ENCODE data around the gene NEK3.
"Not testable (repeated sequence)": the region's sequence is repeated elsewhere in the genome, so short reads cannot be mapped to it uniquely, and the experiment has no call there.

Gene NEK3

GRCh38 chr13:52173373-52173772 lies 14.0 kb upstream of the NEK3 start:
- ChIA-PET CTCF (interaction anchor here (0.8 to 6.3 kb wide), 4 partner anchors 8 to 277 kb away, joined by 3 to 33 read pairs (median 6); partner anchors contain the start of genes NEK3 and VPS36), POLR2A (no interaction called here)
- no peak for TF ChIP-seq CTCF (IDR thresholded peaks at IDR 0.05; ENCODE audit: control extremely low read depth, extremely low read depth, low read depth, missing control alignments)
- DNase-seq (ENCODE audit: extremely low spot score), result no peak

- DNase-seq (ENCODE audit: extremely low spot score); POLR2A ChIA-PET: not testable (repeated sequence)
- CTCF ChIA-PET, result interaction anchor here (1.1 to 6.3 kb wide), 3 partner anchors 12 to 170 kb away, joined by 3 to 33 read pairs (median 3); partner anchors contain the start of gene NEK3
Observed at GRCh38 chr13:52171686-52172085, 12.3 kb upstream of the NEK3 start.

DNA sequence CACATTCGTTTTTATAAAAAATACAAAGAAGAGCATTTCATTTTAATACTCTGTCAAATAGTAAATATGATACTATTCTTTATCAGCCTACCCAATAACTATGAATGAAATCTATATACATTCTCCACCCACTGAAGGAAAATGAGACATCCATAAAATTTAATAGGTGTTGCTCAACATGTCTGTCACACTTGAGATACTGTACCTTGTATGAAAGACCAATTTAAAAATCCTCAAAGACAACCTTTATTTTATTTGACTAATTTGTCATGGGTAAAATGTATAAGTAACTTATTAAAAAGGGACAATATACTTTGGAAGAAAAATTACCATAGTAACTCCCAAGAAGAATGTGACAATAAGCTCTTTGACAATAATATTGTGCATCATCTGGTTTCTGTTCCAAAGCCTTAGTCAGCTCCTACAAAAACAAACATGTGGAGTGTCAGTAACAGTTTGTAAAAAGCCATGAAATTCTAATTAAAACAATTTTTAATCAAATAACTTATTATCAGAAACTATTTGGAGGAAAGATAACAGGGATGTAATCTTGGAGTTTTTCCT lies 11.5 kb upstream of the NEK3 start:
- DNase-seq (ENCODE audit: extremely low spot score); POLR2A ChIA-PET: not testable (repeated sequence)
- CTCF ChIA-PET, result interaction anchor here (1.1 to 6.3 kb wide), 3 partner anchors 11 to 169 kb away, joined by 3 to 33 read pairs (median 3); partner anchors contain the start of gene NEK3

- no peak for DNase-seq (ENCODE audit: extremely low spot score)
- ChIA-PET POLR2A (no interaction called here), CTCF (interaction anchor here (6.3 kb wide), 1 partner anchor 10 kb away, joined by 33 read pairs; the partner anchor contains the start of gene NEK3)
- TF ChIP-seq CTCF (IDR thresholded peaks at IDR 0.05; ENCODE audit: control extremely low read depth, extremely low read depth, low read depth, missing control alignments), result no peak
Observed at GRCh38 chr13:52169839-52170238, 10.4 kb upstream of the NEK3 start.

- ChIA-PET POLR2A (no interaction called here), CTCF (interaction anchor here (1.0 to 2.0 kb wide), 3 partner anchors 9 to 38 kb away, joined by 4 to 7 read pairs (median 4); no protein-coding TSS in a partner anchor)
- TF ChIP-seq CTCF (IDR thresholded peaks at IDR 0.05; ENCODE audit: control extremely low read depth, extremely low read depth, low read depth, missing control alignments), result no peak
- DNase-seq (ENCODE audit: extremely low spot score), result no peak
Observed at GRCh38 chr13:52165411-52165810, 6.0 kb upstream of the NEK3 start.

GRCh38 chr13:52164989-52165388 lies 5.6 kb upstream of the NEK3 start:
- TF ChIP-seq CTCF (IDR thresholded peaks at IDR 0.05; ENCODE audit: control extremely low read depth, extremely low read depth, low read depth, missing control alignments), result no peak
- ChIA-PET POLR2A (no interaction called here), CTCF (interaction anchor here (1.0 to 2.0 kb wide), 4 partner anchors 9 to 38 kb away, joined by 4 to 7 read pairs (median 5); no protein-coding TSS in a partner anchor)
- no peak for DNase-seq (ENCODE audit: extremely low spot score)

GRCh38 chr13:52163878-52164277 lies 4.5 kb upstream of the NEK3 start:
- ChIA-PET POLR2A (interaction anchor here (0.6 kb wide), 1 partner anchor 33 kb away, joined by 4 read pairs; no protein-coding TSS in a partner anchor), CTCF (interaction anchor here (1.2 to 2.0 kb wide), 4 partner anchors 8 to 271 kb away, joined by 3 to 7 read pairs (median 5); no protein-coding TSS in a partner anchor)
- DNase-seq (ENCODE audit: extremely low spot score), result not testable (repeated sequence)

GRCh38 chr13:52162279-52163101 lies 3.1 kb upstream of the NEK3 start:
- ChIA-PET CTCF (interaction anchor here (6.4 kb wide), 1 partner anchor 9 kb away, joined by 33 read pairs; no protein-coding TSS in a partner anchor), POLR2A (no interaction called here)
- no peak for DNase-seq (ENCODE audit: extremely low spot score)
- TF ChIP-seq CTCF (IDR thresholded peaks at IDR 0.05; ENCODE audit: control extremely low read depth, extremely low read depth, low read depth, missing control alignments), result no peak

Measured in GM10248 (cell line).